CD4-positive, alpha-beta T cell (primary cell): ENCODE measurements around the gene MATN1. TPM values are rescaled to one million over a fixed set of nuclear protein-coding genes. Genes with fewer than 3 reads are reported as not detected.
A peak's percentile ranks its signal among the peaks of the same experiment; 100 is the strongest.

Source experiments
- ATAC-seq: fragments of 200-7000 bp; cut with Tn5 transposase; one replicate; pipeline ENCODE4 v1.10.0; 2022; ENCODE audit warnings: mild to moderate bottlenecking; ENCODE audit not compliant: poor library complexity
- CTCF ChIA-PET: fragments of 350-600 bp; sonication (Branson Sonifier 250); formaldehyde crosslinking; loops from one replicate; lab custom pipeline; 2021; ENCODE audit warnings: antibody characterized with exemption, inconsistent platforms; lab: Charles Lee
- POLR2A ChIA-PET: fragments of 350-600 bp; sonication (Branson Sonifier 250); formaldehyde crosslinking; loops from one replicate; lab custom pipeline; 2021; ENCODE audit warnings: antibody characterized with exemption, inconsistent platforms; lab: Charles Lee
- DNase-seq, 14 experiments: peaks; one replicate each; pipeline ENCODE4 v3.0.0-alpha.2; 2013 to 2020; ENCODE audit warnings: mixed read lengths in 2 of 14
- H3K27ac ChIP-seq, 2 donors: one replicate each; pipeline versions ENCODE4 v1.5.1 to v1.7.0; 2013; ENCODE audit warnings: low read length in 2 of 2, low read depth in 1 of 2, mild to moderate bottlenecking in 1 of 2
- H3K27me3 ChIP-seq, 2 experiments: 1 replicate in 1 of 2; 2 replicates in 1 of 2; pipeline versions ENCODE4 v1.6.1 to v1.7.0; 2013; ENCODE audit warnings: low read length in 2 of 2, control low read depth in 1 of 2, mild to moderate bottlenecking in 1 of 2, moderate library complexity in 1 of 2; ENCODE audit not compliant: insufficient read depth in 2 of 2, control insufficient read depth in 1 of 2
- H3K36me3 ChIP-seq: one replicate; pipeline ENCODE4 v1.6.1; 2013; ENCODE audit warnings: low read length, control low read depth; ENCODE audit not compliant: insufficient read depth
- H3K4me1 ChIP-seq: one replicate; pipeline ENCODE4 v1.6.1; 2013; ENCODE audit warnings: low read length, control low read depth; ENCODE audit not compliant: insufficient read depth
- H3K4me3 ChIP-seq: one replicate; pipeline ENCODE4 v1.5.1; 2013; ENCODE audit warnings: mild to moderate bottlenecking, low read length, moderate library complexity
- H3K9me3 ChIP-seq, 2 experiments: 1 replicate in 1 of 2; 2 replicates in 1 of 2; pipeline versions ENCODE4 v1.6.1 to v1.7.0; 2013; ENCODE audit warnings: low read length in 2 of 2, mild to moderate bottlenecking in 2 of 2, control low read depth in 1 of 2, moderate library complexity in 1 of 2; ENCODE audit not compliant: control insufficient read depth in 1 of 2, insufficient read depth in 1 of 2
- H3K27ac Mint-ChIP-seq: one replicate; pipeline ENCODE4 v1.8.0; 2020; ENCODE audit warnings: mixed read lengths
- H3K27me3 Mint-ChIP-seq: one replicate; pipeline ENCODE4 v1.8.0; 2021; ENCODE audit warnings: mixed read lengths
- H3K36me3 Mint-ChIP-seq: one replicate; pipeline ENCODE4 v1.8.0; 2021; ENCODE audit warnings: low read depth, mixed read lengths
- H3K4me1 Mint-ChIP-seq: one replicate; pipeline ENCODE4 v1.8.0; 2021; ENCODE audit warnings: low read depth, mixed read lengths
- H3K4me3 Mint-ChIP-seq: one replicate; pipeline ENCODE4 v1.8.0; 2020; ENCODE audit warnings: mild to moderate bottlenecking, mixed read lengths
- H3K9me3 Mint-ChIP-seq: one replicate; pipeline ENCODE4 v1.8.0; 2020; ENCODE audit warnings: mixed read lengths
- CTCF ChIP-seq: fragments of 200-600 bp; IDR thresholded peaks from one replicate; pipeline ENCODE4 v1.8.0; 2022; ENCODE audit warnings: antibody characterized with exemption, mild to moderate bottlenecking
- intact Hi-C, 2 experiments: fragments of 100-400 bp; cut with DNase I in 1 of 2; cut with micrococcal nuclease in 1 of 2; formaldehyde crosslinking; loops; one replicate each; pipeline versions ENCODE4 v1.15.1 to v1.9.0; 2023 to 2025; cut with DNase I, micrococcal nuclease
- total RNA-seq, 174 experiments: library from RNA in 2 of 174; stranded (reverse) in 2 of 174; gene quantifications; one replicate each; pipeline ENCODE4 v1.2.3 and lab custom pipeline; 2021 to 2026

The MATN1 gene
- total RNA-seq, 2 experiments from 2014 or later = 2.5 to 2.7 TPM

GRCh38 chr1:30708361-30708728 lies 15.0 kb downstream of the MATN1 start:
- POLR2A ChIA-PET = no interaction called here
- intact Hi-C loops = loop anchor here in 1 of 2 experiments (2.0 to 10.0 kb wide), 3 partner anchors 324 to 1472 kb away; partner anchors contain the start of gene PTPRU

GRCh38 chr1:30707412-30708360 lies 15.7 kb downstream of the MATN1 start:
- Histone ChIP-seq H3K4me1 (no peaks in the 10 kb centered on the region), H3K27ac (no peak overlapping the region), H3K36me3 (no peaks in the 10 kb centered on the region), H3K4me3 (no peak overlapping the region), H3K27me3 (peaks cover 0 to 6% of the 10 kb centered on the region in 2 experiments), H3K9me3 (no peaks in the 10 kb centered on the region)
- peaks cover 19% of the 10 kb centered on the region for H3K27me3 Mint-ChIP-seq
- ATAC-seq (peak; percentile 88), DNase-seq (peak; percentile 40 to 74 (median 56))
- no peaks in the 10 kb centered on the region for H3K4me1 Mint-ChIP-seq
- H3K27ac Mint-ChIP-seq = no peak overlapping the region
- no peak overlapping the region for H3K4me3 Mint-ChIP-seq
- H3K36me3 Mint-ChIP-seq = no peaks in the 10 kb centered on the region
- TF ChIP-seq CTCF = peak; percentile 50
- ChIA-PET CTCF (interaction anchor here (0.7 to 1.2 kb wide), 5 partner anchors 9 to 346 kb away, joined by 3 to 4 read pairs (median 3); no protein-coding TSS in a partner anchor), POLR2A (no interaction called here)
- intact Hi-C loops = loop anchor here in 1 of 2 experiments (2.0 to 10.0 kb wide), 3 partner anchors 323 to 1471 kb away; partner anchors contain the start of gene PTPRU
- H3K9me3 Mint-ChIP-seq = no peaks in the 10 kb centered on the region

More at GRCh38 chr1:30708361-30708728, 15.0 kb downstream of the MATN1 start:
- Histone ChIP-seq H3K9me3 (no peaks in the 10 kb centered on the region), H3K27me3 (peaks cover 0 to 6% of the 10 kb centered on the region in 2 experiments), H3K27ac (no peak overlapping the region), H3K36me3 (no peaks in the 10 kb centered on the region), H3K4me1 (no peaks in the 10 kb centered on the region), H3K4me3 (no peak overlapping the region)
- ATAC-seq (no peak), DNase-seq (no peak)
- H3K9me3 Mint-ChIP-seq = no peaks in the 10 kb centered on the region
- TF ChIP-seq CTCF = peak; percentile 0
- H3K27me3 Mint-ChIP-seq = peaks cover 19% of the 10 kb centered on the region
- CTCF ChIA-PET = interaction anchor here (0.7 to 1.1 kb wide), 3 partner anchors 12 to 346 kb away, joined by 3 read pairs; no protein-coding TSS in a partner anchor
- H3K4me1 Mint-ChIP-seq = no peaks in the 10 kb centered on the region
- H3K36me3 Mint-ChIP-seq = no peaks in the 10 kb centered on the region
- H3K4me3 Mint-ChIP-seq = no peak overlapping the region
- no peak overlapping the region for H3K27ac Mint-ChIP-seq

GRCh38 chr1:30706528-30706927 lies 16.9 kb downstream of the MATN1 start:
- Histone ChIP-seq H3K9me3 (no peaks in the 10 kb centered on the region), H3K27ac (no peak overlapping the region), H3K4me1 (no peaks in the 10 kb centered on the region), H3K4me3 (no peak overlapping the region), H3K36me3 (no peaks in the 10 kb centered on the region), H3K27me3 (peaks cover 0 to 6% of the 10 kb centered on the region in 2 experiments)
- ChIA-PET CTCF (interaction anchor here (1.1 kb wide), 1 partner anchor 73 kb away, joined by 3 read pairs; no protein-coding TSS in a partner anchor), POLR2A (no interaction called here)
- no peaks in the 10 kb centered on the region for H3K9me3 Mint-ChIP-seq
- no peaks in the 10 kb centered on the region for H3K36me3 Mint-ChIP-seq
- DNase-seq (no peak), ATAC-seq (no peak)
- intact Hi-C loops = loop anchor here in 1 of 2 experiments (5.0 to 10.0 kb wide), 2 partner anchors 322 to 914 kb away; no protein-coding TSS in a partner anchor
- no peak overlapping the region for H3K27ac Mint-ChIP-seq
- TF ChIP-seq CTCF = no peak
- H3K27me3 Mint-ChIP-seq = peaks cover 19% of the 10 kb centered on the region
- no peaks in the 10 kb centered on the region for H3K4me1 Mint-ChIP-seq
- H3K4me3 Mint-ChIP-seq = no peak overlapping the region
